Measurements from ENCODE around the gene ST7. TPM values are rescaled to one million over a fixed set of nuclear protein-coding genes. Genes with fewer than 3 reads are reported as not detected.

ST7 gene
- total and polyA plus RNA-seq, 2 of the 13 experiments (the other 11 are each of a cell fraction or from before 2014, with no cell fraction given) = 17.3 to 23.5 TPM

DNA sequence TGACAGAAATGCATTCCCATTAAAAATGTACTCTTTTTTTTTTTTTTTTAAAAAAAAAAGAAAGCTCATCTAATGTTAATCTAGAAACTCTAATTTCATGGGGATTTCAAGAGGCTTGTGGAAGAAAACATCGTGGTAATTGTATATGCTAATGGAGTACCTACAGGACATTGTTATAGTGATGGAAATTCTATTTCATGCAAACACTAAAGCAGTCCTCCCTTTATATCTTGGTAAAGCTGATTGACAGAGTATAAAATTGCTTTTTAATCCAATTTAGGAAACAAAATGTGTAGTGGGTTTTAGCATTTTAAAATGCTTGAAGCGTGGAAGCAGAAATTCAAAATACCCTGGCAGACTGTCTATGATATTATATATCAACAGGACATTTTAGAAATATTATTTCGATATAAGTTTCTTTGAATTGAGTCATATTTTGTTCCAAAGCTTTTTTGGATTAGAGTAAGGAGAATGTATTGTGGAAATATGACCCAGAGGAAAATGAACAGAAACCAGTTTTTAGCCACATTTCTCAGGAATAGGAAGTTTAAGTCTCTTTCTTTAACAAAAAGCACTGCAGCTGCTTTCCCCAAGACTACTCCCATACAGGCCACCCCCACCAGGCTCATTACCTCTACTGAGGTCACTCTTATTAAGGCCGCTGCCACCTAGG lies 247.6 kb downstream of the ST7 start:
- WGBS (ENCODE audit: low lambda C conversion rate) = 95% methylated on average over 4 of the region's 4 CpGs
- Histone ChIP-seq H3K79me2 (ENCODE audit: insufficient read depth, low read length) (no peaks in the 10 kb centered on the region), H4K20me1 (ENCODE audit: insufficient read depth, low read length) (no peaks in the 10 kb centered on the region), H3K9me3 (ENCODE audit: low read length) (no peaks in the 10 kb centered on the region), H3K27me3 (ENCODE audit: control insufficient read depth in 1 of 2, insufficient read depth in 2 of 2, low read length in 2 of 2) (no peaks in the 10 kb centered on the region), H3K4me2 (ENCODE audit: low read depth, low read length) (no peak overlapping the region), H3K4me1 (ENCODE audit: insufficient read depth, low read length) (no peaks in the 10 kb centered on the region), H3K9ac (ENCODE audit: insufficient read depth, low read depth, low read length) (no peak overlapping the region), H3K27ac (ENCODE audit: extremely low read length, insufficient read depth, low read length) (no peak overlapping the region), H2AFZ (ENCODE audit: low read length) (no peak overlapping the region), H3K4me3 (replicated peaks in 1 of 3; ENCODE audit: insufficient read depth in 1 of 3, low read depth in 2 of 3, low read length in 3 of 3) (no peak overlapping the region), H3K36me3 (replicated peaks in 1 of 2; ENCODE audit: control insufficient read depth in 1 of 2, insufficient read depth in 2 of 2, low read length in 2 of 2) (peaks cover 0 to 4% of the 10 kb centered on the region in 2 experiments; a peak in 2 of 5 replicates)
- in situ Hi-C loops (cut with HindIII; ENCODE audit: extremely low pct_ligation_motif_present, low pct_unique_long_range_greater_than_20kb) = no loop called here
- ChIA-PET CTCF (ENCODE audit: low intra/inter-chr PET ratio, low total read pairs) (no interaction called here), POLR2A (no interaction called here)
- FAIRE-seq (no peak), DNase-seq (ENCODE audit: low spot score) (no peak), ATAC-seq (no peak)
- TF ChIP-seq, protein P1, sequence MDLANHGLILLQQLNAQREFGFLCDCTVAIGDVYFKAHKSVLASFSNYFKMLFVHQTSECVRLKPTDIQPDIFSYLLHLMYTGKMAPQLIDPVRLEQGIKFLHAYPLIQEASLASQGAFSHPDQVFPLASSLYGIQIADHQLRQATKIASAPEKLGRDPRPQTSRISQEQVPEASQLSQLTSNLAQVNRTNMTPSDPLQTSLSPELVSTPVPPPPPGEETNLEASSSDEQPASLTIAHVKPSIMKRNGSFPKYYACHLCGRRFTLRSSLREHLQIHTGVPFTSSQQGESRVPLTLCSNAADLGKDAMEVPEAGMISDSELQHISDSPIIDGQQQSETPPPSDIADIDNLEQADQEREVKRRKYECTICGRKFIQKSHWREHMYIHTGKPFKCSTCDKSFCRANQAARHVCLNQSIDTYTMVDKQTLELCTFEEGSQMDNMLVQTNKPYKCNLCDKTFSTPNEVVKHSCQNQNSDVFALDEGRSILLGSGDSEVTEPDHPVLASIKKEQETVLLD (CRISPR knock-in tag; IDR thresholded peaks at IDR 0.05; ENCODE audit: low read depth) = no peak
- no peak for TF ChIP-seq MAFG (CRISPR knock-in tag; IDR thresholded peaks at IDR 0.05)
- TF ChIP-seq, protein P2, sequence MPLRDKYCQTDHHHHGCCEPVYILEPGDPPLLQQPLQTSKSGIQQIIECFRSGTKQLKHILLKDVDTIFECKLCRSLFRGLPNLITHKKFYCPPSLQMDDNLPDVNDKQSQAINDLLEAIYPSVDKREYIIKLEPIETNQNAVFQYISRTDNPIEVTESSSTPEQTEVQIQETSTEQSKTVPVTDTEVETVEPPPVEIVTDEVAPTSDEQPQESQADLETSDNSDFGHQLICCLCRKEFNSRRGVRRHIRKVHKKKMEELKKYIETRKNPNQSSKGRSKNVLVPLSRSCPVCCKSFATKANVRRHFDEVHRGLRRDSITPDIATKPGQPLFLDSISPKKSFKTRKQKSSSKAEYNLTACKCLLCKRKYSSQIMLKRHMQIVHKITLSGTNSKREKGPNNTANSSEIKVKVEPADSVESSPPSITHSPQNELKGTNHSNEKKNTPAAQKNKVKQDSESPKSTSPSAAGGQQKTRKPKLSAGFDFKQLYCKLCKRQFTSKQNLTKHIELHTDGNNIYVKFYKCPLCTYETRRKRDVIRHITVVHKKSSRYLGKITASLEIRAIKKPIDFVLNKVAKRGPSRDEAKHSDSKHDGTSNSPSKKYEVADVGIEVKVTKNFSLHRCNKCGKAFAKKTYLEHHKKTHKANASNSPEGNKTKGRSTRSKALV (CRISPR knock-in tag; IDR thresholded peaks at IDR 0.05) = no peak
- no peak for TF ChIP-seq HNRNPLL (IDR thresholded peaks at IDR 0.05; ENCODE audit: low read depth, low read length, poor library complexity, severe bottlenecking)
- TF ChIP-seq ZFP91 (CRISPR knock-in tag; IDR thresholded peaks at IDR 0.05; ENCODE audit: borderline replicate concordance) = no peak
- TF ChIP-seq CBX2 (IDR thresholded peaks at IDR 0.05; ENCODE audit: low read depth, low read length) = no peak
- TF ChIP-seq CBX2 (CRISPR knock-in tag; IDR thresholded peaks at IDR 0.05; ENCODE audit: low read depth) = no peak
- no peak for TF ChIP-seq ZNF761 (CRISPR knock-in tag; conservative IDR thresholded peaks at IDR 0.05)
- TF ChIP-seq RORA (CRISPR knock-in tag; IDR thresholded peaks at IDR 0.05) = no peak
- intact Hi-C loops (cut with micrococcal nuclease; ENCODE audit: unreplicated experiment) = no loop called here
- no TSS peak for BruUV-seq (replicated peaks)
